ENCODE measurements around the gene ZNRF3.

The ZNRF3 gene

DNA sequence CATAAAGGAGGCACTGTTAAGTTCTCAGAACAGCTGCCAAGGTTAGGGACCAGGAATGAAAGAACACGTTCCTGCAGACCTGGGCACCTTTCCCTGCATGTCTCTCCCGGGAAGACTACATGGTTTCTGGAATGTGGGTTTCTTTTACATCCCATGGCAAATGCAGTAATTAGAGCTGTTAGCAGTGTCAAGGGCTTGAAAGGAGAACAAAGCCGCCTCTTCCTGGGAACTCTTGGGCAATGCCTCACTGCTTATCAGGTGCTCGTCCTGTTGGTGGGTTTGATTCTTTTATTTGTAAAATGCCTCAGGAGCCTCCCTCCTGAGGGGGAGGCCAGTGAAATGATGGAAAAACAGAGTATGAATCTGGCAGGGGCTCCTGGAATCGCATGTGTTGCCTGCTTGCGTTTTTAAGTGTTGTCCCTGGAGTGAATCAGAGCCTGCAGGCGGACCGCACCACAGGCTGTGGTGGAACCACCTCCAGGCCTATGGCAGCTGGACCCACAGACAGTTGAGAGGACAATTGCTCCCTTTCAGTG is 179.0 kb downstream of the ZNRF3 start:
- no CpG with 5 or more reads among the region's 8 CpGs for WGBS, 2 donors (ENCODE audit: extremely low coverage in 2 of 2, insufficient read length in 2 of 2, insufficient replicate concordance in 1 of 2)
- no peak overlapping the region for H2BK12ac ChIP-seq (ENCODE audit: low read length)
- H3K4me1 ChIP-seq (ENCODE audit: control insufficient read depth in 2 of 2, insufficient read depth in 1 of 2, low read depth in 1 of 2, low read length in 2 of 2), result peaks cover 3 to 4% of the 10 kb centered on the region in 2 donors
- peak overlapping the region; percentile 39 for H3K18ac ChIP-seq (ENCODE audit: low read length)
- DNase-seq (ENCODE audit: low spot score), result no peak
- no peak overlapping the region for H4K8ac ChIP-seq (ENCODE audit: low read depth, low read length)
- H3K9ac ChIP-seq (ENCODE audit: low read depth, low read length, poor library complexity), result no peak overlapping the region
- no peak overlapping the region for H3K4me3 ChIP-seq (ENCODE audit: low read length in 2 of 2)
- H3K79me1 ChIP-seq (ENCODE audit: low read depth, low read length), result no peaks in the 10 kb centered on the region
- H2BK15ac ChIP-seq (ENCODE audit: low read length), result no peak overlapping the region
- H4K91ac ChIP-seq (ENCODE audit: low read depth, low read length, poor library complexity), result no peak overlapping the region
- no peaks in the 10 kb centered on the region for H3K27me3 ChIP-seq (ENCODE audit: control insufficient read depth in 3 of 3, insufficient read depth in 3 of 3, low read depth in 1 of 3, low read length in 3 of 3)
- H3K4me2 ChIP-seq (ENCODE audit: insufficient read depth, low read length, poor library complexity, severe bottlenecking), result no peak overlapping the region
- H3K23ac ChIP-seq (ENCODE audit: low read depth, low read length, poor library complexity), result no peak overlapping the region
- H2BK5ac ChIP-seq (ENCODE audit: low read length), result no peak overlapping the region
- no peaks in the 10 kb centered on the region for H3K36me3 ChIP-seq (replicated peaks in 1 of 2; ENCODE audit: control insufficient read depth in 2 of 2, insufficient read depth in 2 of 2, low read length in 2 of 2)
- H3K27ac ChIP-seq (replicated peaks; ENCODE audit: low read length), result no peak overlapping the region
- H3K14ac ChIP-seq (ENCODE audit: low read length), result no peak overlapping the region
- no peak overlapping the region for H3K4ac ChIP-seq (ENCODE audit: low read length)
- H3K9me3 ChIP-seq (replicated peaks in 1 of 2; ENCODE audit: control insufficient read depth in 2 of 2, insufficient read depth in 1 of 2, low read depth in 1 of 2, low read length in 2 of 2), result peaks cover 0 to 1% of the 10 kb centered on the region in 2 donors
- no peak overlapping the region for H2BK120ac ChIP-seq (ENCODE audit: low read depth, low read length)
- H2AFZ ChIP-seq (ENCODE audit: low read length), result peak overlapping the region; percentile 42
- H2AK5ac ChIP-seq (ENCODE audit: low read depth, low read length), result peak overlapping the region; percentile 30

DNA sequence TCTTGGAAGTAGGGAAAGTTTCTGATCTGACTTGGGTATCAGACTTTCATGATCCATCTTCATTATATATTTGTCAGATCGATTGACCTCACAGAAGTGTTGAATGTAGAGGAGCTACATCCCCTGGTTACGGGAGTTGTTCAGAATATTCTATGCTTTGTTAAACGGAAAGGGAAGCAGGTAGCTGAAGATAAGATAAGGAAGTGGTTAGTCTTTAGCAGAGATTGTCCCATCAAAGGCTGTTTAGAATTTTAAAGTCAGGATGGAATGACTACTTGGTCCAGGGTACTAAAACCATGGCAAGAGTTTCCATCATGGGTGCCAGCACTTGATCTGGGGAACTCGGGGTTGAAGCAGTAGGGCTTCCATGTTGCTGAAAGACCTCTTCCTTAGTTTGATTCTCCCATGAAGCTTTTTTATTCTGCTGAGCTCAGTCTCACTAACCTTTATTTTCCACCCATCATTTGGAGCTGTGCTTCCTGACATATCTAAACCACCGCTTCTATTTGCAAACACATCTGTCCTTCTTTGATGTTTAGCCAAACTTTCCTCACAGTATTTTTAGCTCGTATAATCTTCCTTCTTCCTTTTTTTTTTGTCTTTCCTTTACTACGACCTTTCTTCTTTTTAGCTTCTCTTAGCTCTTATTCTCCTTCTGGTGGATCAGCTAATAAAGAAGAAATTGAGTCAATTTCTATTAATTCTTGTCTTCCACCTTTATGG is 182.3 kb downstream of the ZNRF3 start:
- Histone ChIP-seq H3K27me3 (ENCODE audit: control insufficient read depth in 3 of 3, insufficient read depth in 3 of 3, low read depth in 1 of 3, low read length in 3 of 3) (peaks cover 0 to 11% (median 0%) of the 10 kb centered on the region in 3 experiments), H2BK120ac (ENCODE audit: low read depth, low read length) (no peak overlapping the region), H4K91ac (ENCODE audit: low read depth, low read length, poor library complexity) (no peak overlapping the region), H2AK5ac (ENCODE audit: low read depth, low read length) (no peak overlapping the region), H3K4me2 (ENCODE audit: insufficient read depth, low read length, poor library complexity, severe bottlenecking) (no peak overlapping the region), H2AFZ (ENCODE audit: low read length) (no peak overlapping the region), H2BK12ac (ENCODE audit: low read length) (no peak overlapping the region), H3K4ac (ENCODE audit: low read length) (no peak overlapping the region), H3K9me3 (replicated peaks in 1 of 2; ENCODE audit: control insufficient read depth in 2 of 2, insufficient read depth in 1 of 2, low read depth in 1 of 2, low read length in 2 of 2) (peaks cover 0 to 1% of the 10 kb centered on the region in 2 donors), H3K79me1 (ENCODE audit: low read depth, low read length) (no peaks in the 10 kb centered on the region), H2BK15ac (ENCODE audit: low read length) (no peak overlapping the region), H3K27ac (replicated peaks; ENCODE audit: low read length) (no peak overlapping the region), H3K4me1 (ENCODE audit: control insufficient read depth in 2 of 2, insufficient read depth in 1 of 2, low read depth in 1 of 2, low read length in 2 of 2) (peaks cover 3 to 6% of the 10 kb centered on the region in 2 donors), H3K18ac (ENCODE audit: low read length) (no peak overlapping the region), H2BK5ac (ENCODE audit: low read length) (no peak overlapping the region), H4K8ac (ENCODE audit: low read depth, low read length) (no peak overlapping the region), H3K9ac (ENCODE audit: low read depth, low read length, poor library complexity) (no peak overlapping the region), H3K14ac (ENCODE audit: low read length) (no peak overlapping the region), H3K4me3 (ENCODE audit: low read length in 2 of 2) (no peak overlapping the region), H3K23ac (ENCODE audit: low read depth, low read length, poor library complexity) (no peak overlapping the region), H3K36me3 (replicated peaks in 1 of 2; ENCODE audit: control insufficient read depth in 2 of 2, insufficient read depth in 2 of 2, low read length in 2 of 2) (no peaks in the 10 kb centered on the region)
- DNase-seq (ENCODE audit: low spot score), result no peak
- WGBS, 2 donors (ENCODE audit: extremely low coverage in 2 of 2, insufficient read length in 2 of 2, insufficient replicate concordance in 1 of 2), result no CpG with 5 or more reads among the region's 7 CpGs

DNA sequence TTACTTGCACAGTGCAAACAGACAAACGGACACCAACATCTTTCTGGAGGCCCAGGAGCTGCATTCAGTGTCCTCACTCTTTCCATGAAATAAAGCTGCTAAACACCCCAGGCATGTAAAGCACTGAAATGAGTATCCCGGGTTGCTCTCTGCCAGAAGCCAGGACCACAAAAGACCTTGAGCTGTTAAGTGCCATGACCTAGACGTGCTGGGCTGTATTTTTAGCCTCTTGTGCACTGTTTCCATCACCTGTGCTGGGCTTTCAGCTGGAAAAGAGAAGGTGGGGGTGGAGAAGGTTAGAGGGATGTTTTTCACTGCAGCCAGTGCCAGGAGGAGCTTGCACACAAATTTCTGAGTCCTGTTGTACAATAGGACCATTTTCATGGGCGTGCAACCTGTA is 186.1 kb downstream of the ZNRF3 start:
- peaks cover 0 to 45% (median 14%) of the 10 kb centered on the region in 3 experiments for H3K27me3 ChIP-seq (ENCODE audit: control insufficient read depth in 3 of 3, insufficient read depth in 3 of 3, low read depth in 1 of 3, low read length in 3 of 3)
- H3K14ac ChIP-seq (ENCODE audit: low read length), result no peak overlapping the region
- no peak overlapping the region for H3K18ac ChIP-seq (ENCODE audit: low read length)
- no CpG with 5 or more reads among the region's 4 CpGs for WGBS, 2 donors (ENCODE audit: extremely low coverage in 2 of 2, insufficient read length in 2 of 2, insufficient replicate concordance in 1 of 2)
- H2BK15ac ChIP-seq (ENCODE audit: low read length), result no peak overlapping the region
- no peak for DNase-seq (ENCODE audit: low spot score)
- H3K9me3 ChIP-seq (replicated peaks in 1 of 2; ENCODE audit: control insufficient read depth in 2 of 2, insufficient read depth in 1 of 2, low read depth in 1 of 2, low read length in 2 of 2), result no peaks in the 10 kb centered on the region
- H3K9ac ChIP-seq (ENCODE audit: low read depth, low read length, poor library complexity), result no peak overlapping the region
- H3K79me1 ChIP-seq (ENCODE audit: low read depth, low read length), result no peaks in the 10 kb centered on the region
- no peak overlapping the region for H2BK120ac ChIP-seq (ENCODE audit: low read depth, low read length)
- H3K4ac ChIP-seq (ENCODE audit: low read length), result no peak overlapping the region
- H3K27ac ChIP-seq (replicated peaks; ENCODE audit: low read length), result no peak overlapping the region
- no peak overlapping the region for H3K4me3 ChIP-seq (ENCODE audit: low read length in 2 of 2)
- no peaks in the 10 kb centered on the region for H3K36me3 ChIP-seq (replicated peaks in 1 of 2; ENCODE audit: control insufficient read depth in 2 of 2, insufficient read depth in 2 of 2, low read length in 2 of 2)
- no peak overlapping the region for H2BK12ac ChIP-seq (ENCODE audit: low read length)
- H4K91ac ChIP-seq (ENCODE audit: low read depth, low read length, poor library complexity), result no peak overlapping the region
- H3K23ac ChIP-seq (ENCODE audit: low read depth, low read length, poor library complexity), result no peak overlapping the region
- H3K4me1 ChIP-seq (ENCODE audit: control insufficient read depth in 2 of 2, insufficient read depth in 1 of 2, low read depth in 1 of 2, low read length in 2 of 2), result peaks cover 6 to 7% of the 10 kb centered on the region in 2 donors
- no peak overlapping the region for H4K8ac ChIP-seq (ENCODE audit: low read depth, low read length)
- H2AFZ ChIP-seq (ENCODE audit: low read length), result peak overlapping the region; percentile 23
- no peak overlapping the region for H2AK5ac ChIP-seq (ENCODE audit: low read depth, low read length)
- no peak overlapping the region for H2BK5ac ChIP-seq (ENCODE audit: low read length)
- H3K4me2 ChIP-seq (ENCODE audit: insufficient read depth, low read length, poor library complexity, severe bottlenecking), result no peak overlapping the region

DNA sequence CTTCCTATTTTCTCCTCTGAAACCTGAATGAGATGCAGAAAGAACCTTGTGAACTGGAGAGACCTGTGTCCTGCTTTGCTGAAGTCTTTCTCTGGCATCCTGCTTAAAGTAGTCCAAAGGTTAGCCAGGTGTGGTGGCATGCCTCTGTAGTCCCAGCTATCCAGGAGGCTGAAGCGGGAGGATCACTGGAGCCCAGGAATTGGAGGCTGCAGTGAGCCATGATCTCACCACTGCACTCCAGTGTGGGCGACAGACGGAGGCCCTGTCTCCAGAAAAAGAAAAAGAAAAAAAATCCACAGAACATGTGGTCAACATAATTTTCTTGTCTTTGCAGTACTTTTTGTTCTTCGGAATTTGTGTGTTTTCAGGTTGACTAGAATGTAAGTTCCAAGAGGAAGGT is 187.1 kb downstream of the ZNRF3 start:
- Histone ChIP-seq H2BK120ac (ENCODE audit: low read depth, low read length) (no peak overlapping the region), H3K9me3 (replicated peaks in 1 of 2; ENCODE audit: control insufficient read depth in 2 of 2, insufficient read depth in 1 of 2, low read depth in 1 of 2, low read length in 2 of 2) (no peaks in the 10 kb centered on the region), H3K79me1 (ENCODE audit: low read depth, low read length) (no peaks in the 10 kb centered on the region), H3K27ac (replicated peaks; ENCODE audit: low read length) (no peak overlapping the region), H2BK15ac (ENCODE audit: low read length) (no peak overlapping the region), H3K9ac (ENCODE audit: low read depth, low read length, poor library complexity) (peak overlapping the region; percentile 63), H2BK5ac (ENCODE audit: low read length) (no peak overlapping the region), H2BK12ac (ENCODE audit: low read length) (no peak overlapping the region), H3K18ac (ENCODE audit: low read length) (no peak overlapping the region), H3K23ac (ENCODE audit: low read depth, low read length, poor library complexity) (no peak overlapping the region), H3K36me3 (replicated peaks in 1 of 2; ENCODE audit: control insufficient read depth in 2 of 2, insufficient read depth in 2 of 2, low read length in 2 of 2) (peaks cover 0 to 3% of the 10 kb centered on the region in 2 donors), H3K4me2 (ENCODE audit: insufficient read depth, low read length, poor library complexity, severe bottlenecking) (no peak overlapping the region), H4K8ac (ENCODE audit: low read depth, low read length) (no peak overlapping the region), H3K4ac (ENCODE audit: low read length) (no peak overlapping the region), H2AFZ (ENCODE audit: low read length) (no peak overlapping the region), H3K27me3 (ENCODE audit: control insufficient read depth in 3 of 3, insufficient read depth in 3 of 3, low read depth in 1 of 3, low read length in 3 of 3) (peaks cover 0 to 54% (median 14%) of the 10 kb centered on the region in 3 experiments), H4K91ac (ENCODE audit: low read depth, low read length, poor library complexity) (no peak overlapping the region), H3K14ac (ENCODE audit: low read length) (no peak overlapping the region), H3K4me1 (ENCODE audit: control insufficient read depth in 2 of 2, insufficient read depth in 1 of 2, low read depth in 1 of 2, low read length in 2 of 2) (peaks cover 7 to 8% of the 10 kb centered on the region in 2 donors), H2AK5ac (ENCODE audit: low read depth, low read length) (no peak overlapping the region), H3K4me3 (ENCODE audit: low read length in 2 of 2) (no peak overlapping the region)
- no CpG with 5 or more reads among the region's 4 CpGs for WGBS, 2 donors (ENCODE audit: extremely low coverage in 2 of 2, insufficient read length in 2 of 2, insufficient replicate concordance in 1 of 2)
- DNase-seq (ENCODE audit: low spot score), result no peak
